Esophagus muscularis mucosa (tissue), 4 donors: ENCODE measurements around the gene VKORC1.

Source experiments
- CTCF ChIP-seq, 3 experiments: fragments of 200-600 bp in 2 of 3; fragments of 450-650 bp in 1 of 3; sonication (generic) in 2 of 3; IDR thresholded peaks; one replicate each; pipeline ENCODE4 v1.5.1; 2017 to 2019; ENCODE audit warnings: antibody characterized with exemption in 3 of 3, mild to moderate bottlenecking in 2 of 3, moderate library complexity in 1 of 3
- EP300 ChIP-seq: sonication (generic); formaldehyde crosslinking; IDR thresholded peaks from one replicate; pipeline ENCODE4 v1.6.1; 2017; ENCODE audit warnings: antibody characterized with exemption
- POLR2A ChIP-seq: fragments of 450-650 bp; IDR thresholded peaks from one replicate; pipeline ENCODE4 v1.6.1; 2017; ENCODE audit warnings: antibody characterized with exemption, moderate library complexity, mild to moderate bottlenecking, low read depth
- POLR2AphosphoS5 ChIP-seq, 2 donors: sonication (generic); formaldehyde crosslinking; IDR thresholded peaks; one replicate each; pipeline ENCODE4 v1.6.1; 2017; ENCODE audit warnings: antibody characterized with exemption in 2 of 2

- TF ChIP-seq CTCF (IDR thresholded peaks at IDR 0.05) = no peak
- TF ChIP-seq POLR2A = no peak
- no peak for TF ChIP-seq EP300
- TF ChIP-seq POLR2AphosphoS5 (IDR thresholded peaks at IDR 0.05) = no peak
These were observed 10.6 kb downstream of the VKORC1 start for GRCh38 chr16:31083981-31084380.
